ENCODE results near the gene BPGM.

The BPGM gene

GRCh38 chr7:134722786-134723322 lies 76.2 kb downstream of the BPGM start:
- TF ChIP-seq GATA3 (IDR thresholded peaks at IDR 0.05; ENCODE audit: low read depth, low read length) (no peak), GATA2 (IDR thresholded peaks at IDR 0.05; ENCODE audit: low read depth, low read length) (no peak)

GRCh38 chr7:134723892-134724291 lies 77.2 kb downstream of the BPGM start:
- TF ChIP-seq GATA3 (IDR thresholded peaks at IDR 0.05; ENCODE audit: low read depth, low read length) (no peak), GATA2 (IDR thresholded peaks at IDR 0.05; ENCODE audit: low read depth, low read length) (no peak)

GRCh38 chr7:134724606-134725005 lies 78.0 kb downstream of the BPGM start:
- TF ChIP-seq GATA2 (IDR thresholded peaks at IDR 0.05; ENCODE audit: low read depth, low read length), result no peak
- TF ChIP-seq GATA3 (IDR thresholded peaks at IDR 0.05; ENCODE audit: low read depth, low read length), result no peak

GRCh38 chr7:134726581-134726980 lies 79.9 kb downstream of the BPGM start:
- no peak for TF ChIP-seq GATA3 (IDR thresholded peaks at IDR 0.05; ENCODE audit: low read depth, low read length)
- no peak for TF ChIP-seq GATA2 (IDR thresholded peaks at IDR 0.05; ENCODE audit: low read depth, low read length)

- no peak for TF ChIP-seq GATA3 (IDR thresholded peaks at IDR 0.05; ENCODE audit: low read depth, low read length)
- TF ChIP-seq GATA2 (IDR thresholded peaks at IDR 0.05; ENCODE audit: low read depth, low read length), result no peak
These were observed 81.1 kb downstream of the BPGM start for GRCh38 chr7:134727711-134728110.
